ENCODE measurements around the gene STXBP5L. TPM values are rescaled to one million over a fixed set of nuclear protein-coding genes. Genes with fewer than 3 reads are reported as not detected.
A peak's percentile ranks its signal among the peaks of the same experiment; 100 is the strongest.
"Not testable (repeated sequence)": the region's sequence is repeated elsewhere in the genome, so short reads cannot be mapped to it uniquely, and the experiment has no call there.

Gene STXBP5L
- total RNA-seq, 1 donor from 2014 or later: 26.5 TPM

GRCh38 chr3:121018917-121019321 lies 110.9 kb downstream of the STXBP5L start:
- DNase-seq (ENCODE audit: low spot score): no peak

- DNase-seq (ENCODE audit: low spot score): no peak
Measured at GRCh38 chr3:121063628-121064027, 155.6 kb downstream of the STXBP5L start.

- no peak for DNase-seq (ENCODE audit: low spot score)
Measured at GRCh38 chr3:121064121-121064520, 156.1 kb downstream of the STXBP5L start.

GRCh38 chr3:121072133-121072532 lies 164.1 kb downstream of the STXBP5L start:
- peak; percentile 72 for DNase-seq (ENCODE audit: low spot score)

- DNase-seq (ENCODE audit: low spot score): no peak
Measured at GRCh38 chr3:121073011-121073410, 165.0 kb downstream of the STXBP5L start.

- DNase-seq (ENCODE audit: low spot score): no peak
Measured at GRCh38 chr3:121075191-121075590, 167.2 kb downstream of the STXBP5L start.

- DNase-seq (ENCODE audit: low spot score): not testable (repeated sequence)
Measured at GRCh38 chr3:121078378-121079101, 170.5 kb downstream of the STXBP5L start.

GRCh38 chr3:121096953-121097352 lies 188.9 kb downstream of the STXBP5L start:
- no peak for DNase-seq (ENCODE audit: low spot score)

GRCh38 chr3:121111086-121111485 lies 203.1 kb downstream of the STXBP5L start:
- not testable (repeated sequence) for DNase-seq (ENCODE audit: low spot score)

GRCh38 chr3:121111914-121112612 lies 204.1 kb downstream of the STXBP5L start:
- no peak for DNase-seq (ENCODE audit: low spot score)

GRCh38 chr3:121126033-121126706 lies 218.2 kb downstream of the STXBP5L start:
- DNase-seq (ENCODE audit: low spot score): peak; percentile 7

GRCh38 chr3:121126707-121127035 lies 218.7 kb downstream of the STXBP5L start:
- no peak for DNase-seq (ENCODE audit: low spot score)

GRCh38 chr3:121152573-121152972 lies 244.6 kb downstream of the STXBP5L start:
- DNase-seq (ENCODE audit: low spot score): peak; percentile 9

GRCh38 chr3:121153851-121154250 lies 245.8 kb downstream of the STXBP5L start:
- no peak for DNase-seq (ENCODE audit: low spot score)

- DNase-seq (ENCODE audit: low spot score): peak; percentile 62
Measured at GRCh38 chr3:121155028-121155427, 247.0 kb downstream of the STXBP5L start.

- DNase-seq (ENCODE audit: low spot score): no peak
Measured at GRCh38 chr3:121165397-121165837, 257.4 kb downstream of the STXBP5L start.

GRCh38 chr3:121167374-121168139 lies 259.6 kb downstream of the STXBP5L start:
- no peak for DNase-seq (ENCODE audit: low spot score)

- peak; percentile 68 for DNase-seq (ENCODE audit: low spot score)
Measured at GRCh38 chr3:121175083-121175482, 267.1 kb downstream of the STXBP5L start.

- DNase-seq (ENCODE audit: low spot score): not testable (repeated sequence)
Measured at GRCh38 chr3:121190626-121191025, 282.6 kb downstream of the STXBP5L start.

GRCh38 chr3:121202573-121202972 lies 294.6 kb downstream of the STXBP5L start:
- DNase-seq (ENCODE audit: low spot score): no peak

GRCh38 chr3:121223116-121223515 lies 315.1 kb downstream of the STXBP5L start:
- peak; percentile 7 for DNase-seq (ENCODE audit: low spot score)

GRCh38 chr3:121228971-121229370 lies 321.0 kb downstream of the STXBP5L start:
- no peak for DNase-seq (ENCODE audit: low spot score)
